ENCODE data around the gene SENP3. TPM values are rescaled to one million over a fixed set of nuclear protein-coding genes. Genes with fewer than 3 reads are reported as not detected.

The SENP3 gene
- total and polyA plus RNA-seq, 2 of the 13 experiments (the other 11 are each of a cell fraction or from before 2014, with no cell fraction given) = 55.8 to 75.4 TPM

DNA sequence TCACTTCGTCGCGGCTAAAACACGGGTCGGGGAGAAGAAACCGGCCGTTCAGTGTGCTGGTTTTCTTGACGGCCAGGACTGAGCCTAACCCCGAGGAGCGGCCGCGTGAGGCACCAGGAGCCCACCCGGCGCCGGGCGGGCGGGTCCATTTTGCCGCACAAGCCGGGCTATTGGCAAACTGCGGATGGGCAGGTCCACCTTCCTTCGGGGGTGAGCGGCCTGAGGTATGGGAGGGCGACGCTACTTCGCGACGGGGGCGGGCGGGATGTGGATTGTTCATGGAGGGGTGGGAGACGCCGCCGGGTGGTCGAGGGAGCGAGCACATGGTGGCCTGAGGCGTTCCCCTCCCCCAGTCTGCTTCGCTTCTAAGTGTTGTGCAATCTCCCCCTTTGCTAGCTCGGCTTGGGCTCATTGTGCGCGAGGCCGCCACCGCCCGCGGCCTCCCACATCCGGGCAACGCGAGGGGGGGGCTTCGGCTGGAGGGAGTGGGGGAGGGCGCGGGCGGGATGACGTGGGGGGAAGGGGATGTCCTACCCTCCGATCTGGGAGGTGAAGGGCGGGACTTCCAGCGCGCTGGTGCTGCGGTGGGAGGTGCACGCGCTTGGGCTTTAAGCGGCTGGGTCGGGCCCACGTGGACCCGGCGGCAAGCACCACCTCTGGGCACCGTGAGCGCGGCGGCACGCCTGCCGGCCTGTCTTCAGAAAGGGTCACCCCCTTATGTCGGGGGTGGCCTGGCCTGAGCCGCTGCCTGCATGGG is 11.8 kb downstream of the SENP3 start (continued):
- TF ChIP-seq CHD2 (IDR thresholded peaks at IDR 0.05; ENCODE audit: low read depth, low read length) (peak; percentile 47; the same call in 1 of the 2 replicates), MTA1 (CRISPR knock-in tag; IDR thresholded peaks at IDR 0.05; ENCODE audit: borderline replicate concordance) (no peak), HCFC1 (IDR thresholded peaks at IDR 0.05; ENCODE audit: low read depth, low read length) (no peak), ZNF883 (CRISPR knock-in tag; IDR thresholded peaks at IDR 0.05; ENCODE audit: not compliant biosample characterization) (no peak), ZNF484 (CRISPR knock-in tag; IDR thresholded peaks at IDR 0.05; ENCODE audit: borderline replicate concordance, low read depth) (no peak), ASH2L (IDR thresholded peaks at IDR 0.05; ENCODE audit: insufficient read length, low read depth, low read length) (peak; percentile 48), POLR2G (IDR thresholded peaks at IDR 0.05; ENCODE audit: low read depth, low read length) (peak; percentile 44), ZFP1 (CRISPR knock-in tag; IDR thresholded peaks at IDR 0.05) (peak; percentile 63; the same call in 1 of the 2 replicates), HOXA5 (CRISPR knock-in tag; IDR thresholded peaks at IDR 0.05) (peak; percentile 57; the same call in 1 of the 2 replicates), ZNF788 (CRISPR knock-in tag; IDR thresholded peaks at IDR 0.05; ENCODE audit: borderline replicate concordance) (peak; percentile 78; the same call in 1 of the 2 replicates), ZNF34 (CRISPR knock-in tag; IDR thresholded peaks at IDR 0.05; ENCODE audit: borderline replicate concordance) (no peak), CREB1 (IDR thresholded peaks at IDR 0.05) (peak; percentile 69; the same call in 1 of the 2 replicates), CREB1 (CRISPR knock-in tag; IDR thresholded peaks at IDR 0.05) (peak; percentile 72), MAZ (IDR thresholded peaks at IDR 0.05; ENCODE audit: borderline replicate concordance, low read depth, low read length) (peak; percentile 78), MAZ (CRISPR knock-in tag; IDR thresholded peaks at IDR 0.05; ENCODE audit: low read depth) (peak; percentile 62; the same call in 1 of the 2 replicates), MEF2D (CRISPR knock-in tag; IDR thresholded peaks at IDR 0.05) (no peak), TRIM24 (CRISPR knock-in tag; IDR thresholded peaks at IDR 0.05) (no peak), NPAS2 (CRISPR knock-in tag; IDR thresholded peaks at IDR 0.05; ENCODE audit: borderline replicate concordance) (peak; percentile 14; the same call in 1 of the 2 replicates), KLF6 (CRISPR knock-in tag; IDR thresholded peaks at IDR 0.05) (no peak)
- TF ChIP-seq, protein P1, sequence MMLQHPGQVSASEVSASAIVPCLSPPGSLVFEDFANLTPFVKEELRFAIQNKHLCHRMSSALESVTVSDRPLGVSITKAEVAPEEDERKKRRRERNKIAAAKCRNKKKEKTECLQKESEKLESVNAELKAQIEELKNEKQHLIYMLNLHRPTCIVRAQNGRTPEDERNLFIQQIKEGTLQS (CRISPR knock-in tag; IDR thresholded peaks at IDR 0.05) = no peak
- TF ChIP-seq, protein P2, sequence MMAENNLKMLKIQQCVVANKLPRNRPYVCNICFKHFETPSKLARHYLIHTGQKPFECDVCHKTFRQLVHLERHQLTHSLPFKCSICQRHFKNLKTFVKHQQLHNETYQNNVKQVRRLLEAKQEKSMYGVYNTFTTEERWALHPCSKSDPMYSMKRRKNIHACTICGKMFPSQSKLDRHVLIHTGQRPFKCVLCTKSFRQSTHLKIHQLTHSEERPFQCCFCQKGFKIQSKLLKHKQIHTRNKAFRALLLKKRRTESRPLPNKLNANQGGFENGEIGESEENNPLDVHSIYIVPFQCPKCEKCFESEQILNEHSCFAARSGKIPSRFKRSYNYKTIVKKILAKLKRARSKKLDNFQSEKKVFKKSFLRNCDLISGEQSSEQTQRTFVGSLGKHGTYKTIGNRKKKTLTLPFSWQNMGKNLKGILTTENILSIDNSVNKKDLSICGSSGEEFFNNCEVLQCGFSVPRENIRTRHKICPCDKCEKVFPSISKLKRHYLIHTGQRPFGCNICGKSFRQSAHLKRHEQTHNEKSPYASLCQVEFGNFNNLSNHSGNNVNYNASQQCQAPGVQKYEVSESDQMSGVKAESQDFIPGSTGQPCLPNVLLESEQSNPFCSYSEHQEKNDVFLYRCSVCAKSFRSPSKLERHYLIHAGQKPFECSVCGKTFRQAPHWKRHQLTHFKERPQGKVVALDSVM (CRISPR knock-in tag; IDR thresholded peaks at IDR 0.05) = no peak
- TF ChIP-seq, protein P3, sequence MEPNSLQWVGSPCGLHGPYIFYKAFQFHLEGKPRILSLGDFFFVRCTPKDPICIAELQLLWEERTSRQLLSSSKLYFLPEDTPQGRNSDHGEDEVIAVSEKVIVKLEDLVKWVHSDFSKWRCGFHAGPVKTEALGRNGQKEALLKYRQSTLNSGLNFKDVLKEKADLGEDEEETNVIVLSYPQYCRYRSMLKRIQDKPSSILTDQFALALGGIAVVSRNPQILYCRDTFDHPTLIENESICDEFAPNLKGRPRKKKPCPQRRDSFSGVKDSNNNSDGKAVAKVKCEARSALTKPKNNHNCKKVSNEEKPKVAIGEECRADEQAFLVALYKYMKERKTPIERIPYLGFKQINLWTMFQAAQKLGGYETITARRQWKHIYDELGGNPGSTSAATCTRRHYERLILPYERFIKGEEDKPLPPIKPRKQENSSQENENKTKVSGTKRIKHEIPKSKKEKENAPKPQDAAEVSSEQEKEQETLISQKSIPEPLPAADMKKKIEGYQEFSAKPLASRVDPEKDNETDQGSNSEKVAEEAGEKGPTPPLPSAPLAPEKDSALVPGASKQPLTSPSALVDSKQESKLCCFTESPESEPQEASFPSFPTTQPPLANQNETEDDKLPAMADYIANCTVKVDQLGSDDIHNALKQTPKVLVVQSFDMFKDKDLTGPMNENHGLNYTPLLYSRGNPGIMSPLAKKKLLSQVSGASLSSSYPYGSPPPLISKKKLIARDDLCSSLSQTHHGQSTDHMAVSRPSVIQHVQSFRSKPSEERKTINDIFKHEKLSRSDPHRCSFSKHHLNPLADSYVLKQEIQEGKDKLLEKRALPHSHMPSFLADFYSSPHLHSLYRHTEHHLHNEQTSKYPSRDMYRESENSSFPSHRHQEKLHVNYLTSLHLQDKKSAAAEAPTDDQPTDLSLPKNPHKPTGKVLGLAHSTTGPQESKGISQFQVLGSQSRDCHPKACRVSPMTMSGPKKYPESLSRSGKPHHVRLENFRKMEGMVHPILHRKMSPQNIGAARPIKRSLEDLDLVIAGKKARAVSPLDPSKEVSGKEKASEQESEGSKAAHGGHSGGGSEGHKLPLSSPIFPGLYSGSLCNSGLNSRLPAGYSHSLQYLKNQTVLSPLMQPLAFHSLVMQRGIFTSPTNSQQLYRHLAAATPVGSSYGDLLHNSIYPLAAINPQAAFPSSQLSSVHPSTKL (CRISPR knock-in tag; IDR thresholded peaks at IDR 0.05) = no peak; the same call in 1 of the 2 replicates
- TF ChIP-seq, protein P4, sequence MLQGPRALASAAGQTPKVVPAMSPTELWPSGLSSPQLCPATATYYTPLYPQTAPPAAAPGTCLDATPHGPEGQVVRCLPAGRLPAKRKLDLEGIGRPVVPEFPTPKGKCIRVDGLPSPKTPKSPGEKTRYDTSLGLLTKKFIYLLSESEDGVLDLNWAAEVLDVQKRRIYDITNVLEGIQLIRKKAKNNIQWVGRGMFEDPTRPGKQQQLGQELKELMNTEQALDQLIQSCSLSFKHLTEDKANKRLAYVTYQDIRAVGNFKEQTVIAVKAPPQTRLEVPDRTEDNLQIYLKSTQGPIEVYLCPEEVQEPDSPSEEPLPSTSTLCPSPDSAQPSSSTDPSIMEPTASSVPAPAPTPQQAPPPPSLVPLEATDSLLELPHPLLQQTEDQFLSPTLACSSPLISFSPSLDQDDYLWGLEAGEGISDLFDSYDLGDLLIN (CRISPR knock-in tag; IDR thresholded peaks at IDR 0.05; ENCODE audit: borderline replicate concordance) = no peak
